Dedifferentiated amniotic fluid mesenchymal stem cell (primary cell): Measurements from ENCODE around the gene SLC48A1.

Experiments used
- DNase-seq: peaks from one replicate; pipeline ENCODE4 v3.0.0-alpha.2; 2016; ENCODE audit errors: extremely low spot score

SLC48A1 gene

DNA sequence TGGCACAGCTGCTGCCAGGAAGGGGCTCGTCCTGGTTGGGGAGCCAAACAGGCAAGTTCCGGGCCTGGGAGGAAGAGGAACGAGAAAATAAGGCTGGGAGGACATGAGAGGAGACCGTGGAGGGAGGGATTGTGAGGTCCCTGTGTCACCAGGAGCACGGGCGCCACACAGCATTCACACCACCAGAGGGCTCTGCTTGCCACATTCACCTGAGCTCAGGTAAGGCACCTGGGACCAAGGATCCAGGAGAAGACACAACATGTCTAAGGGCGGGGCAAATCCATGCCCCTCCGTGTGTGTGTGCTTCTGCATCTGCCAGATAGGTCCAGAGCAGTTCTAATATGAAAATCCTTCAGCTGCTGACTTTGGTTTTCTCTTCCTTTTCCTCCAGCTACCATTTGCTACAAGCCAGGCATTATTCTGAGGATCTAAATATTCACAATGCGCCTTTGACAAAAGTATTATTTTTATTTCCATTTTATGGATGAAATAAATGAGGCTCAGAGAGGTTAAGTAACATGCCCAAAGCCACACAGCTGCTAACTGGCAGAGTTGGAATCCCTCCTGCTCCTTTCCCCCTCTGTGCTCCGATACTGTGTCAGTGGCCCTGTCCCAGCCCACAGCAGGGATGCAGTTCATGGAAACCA is 28.9 kb upstream of the SLC48A1 start:
- no peak for DNase-seq

DNA sequence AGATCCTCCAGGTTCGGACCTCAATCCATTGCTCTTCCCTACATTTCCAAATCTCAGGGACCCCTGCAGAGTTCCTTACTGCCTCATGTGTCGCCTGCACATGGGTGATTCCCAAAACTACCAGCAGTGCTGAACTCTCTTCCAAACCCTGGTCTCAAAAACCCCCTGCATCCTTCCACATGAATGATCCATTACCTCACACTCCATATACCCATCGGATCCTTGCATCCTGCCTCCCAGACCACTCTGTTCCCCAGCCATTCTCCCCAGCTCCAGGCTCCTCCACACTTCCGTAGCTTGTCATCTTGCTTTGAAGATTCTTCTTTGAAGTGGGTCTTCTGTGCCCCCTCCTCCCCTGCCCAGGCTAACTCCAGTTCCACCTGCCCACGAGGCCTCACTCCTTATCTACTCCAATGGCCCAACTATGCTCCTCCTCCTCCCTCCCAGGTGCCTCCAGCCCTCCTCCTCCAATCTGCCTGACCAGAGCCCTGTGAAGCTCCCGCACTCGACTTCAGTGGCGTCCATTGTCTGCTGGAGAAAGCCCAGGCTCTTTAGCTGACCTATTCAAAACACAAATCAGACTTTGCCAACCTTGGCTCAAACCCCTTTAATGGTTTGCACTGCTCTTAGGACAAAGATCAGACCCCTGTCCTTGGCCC is 28.1 kb upstream of the SLC48A1 start:
- no peak for DNase-seq

DNA sequence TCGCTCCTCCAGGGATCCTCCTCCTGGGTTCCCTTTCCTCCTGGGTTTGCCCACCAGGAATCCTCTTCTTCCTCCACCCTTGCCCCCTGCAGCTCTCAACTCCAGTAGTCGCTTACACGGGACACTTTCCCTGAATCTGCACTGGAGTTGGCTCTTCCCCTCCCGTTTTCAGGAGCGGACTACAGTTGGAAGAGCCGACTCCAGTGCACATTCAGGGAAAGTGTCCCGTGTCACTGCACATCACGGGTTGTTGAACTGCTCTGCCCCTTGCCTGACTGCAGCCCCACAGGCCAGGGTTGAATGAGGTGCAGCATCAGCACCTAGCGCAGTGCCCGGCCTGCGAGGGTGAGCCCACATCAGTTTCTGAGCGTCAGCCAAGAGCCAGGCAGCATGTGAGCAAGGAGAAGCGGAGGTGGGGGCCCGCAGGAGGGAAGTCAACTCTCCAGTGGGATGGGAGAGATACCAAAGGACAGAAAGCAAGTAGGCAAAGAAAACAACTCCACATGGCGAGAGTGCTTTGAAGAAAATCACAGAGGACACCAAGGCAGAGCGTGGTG is 27.5 kb upstream of the SLC48A1 start:
- no peak for DNase-seq

DNA sequence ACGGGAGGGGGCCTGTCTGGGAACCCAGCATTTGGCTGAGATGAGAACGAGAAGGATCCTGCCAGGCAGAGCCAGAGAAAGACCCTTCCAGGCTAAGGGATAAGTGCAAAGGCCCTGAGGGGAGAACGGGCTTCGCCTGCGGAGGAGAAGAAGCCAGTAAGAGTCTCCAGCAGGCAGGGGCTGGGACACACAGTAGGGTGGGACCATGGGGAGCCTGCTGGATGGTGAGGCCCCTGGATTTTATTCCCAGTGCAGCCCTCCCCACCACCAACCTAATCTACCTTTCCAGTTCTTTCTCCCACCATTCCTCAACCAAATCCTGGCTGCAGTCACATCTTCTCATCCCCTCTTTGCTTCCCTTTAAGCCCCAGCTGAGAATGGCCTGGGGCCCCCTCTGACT is 27.0 kb upstream of the SLC48A1 start:
- DNase-seq = no peak

DNA sequence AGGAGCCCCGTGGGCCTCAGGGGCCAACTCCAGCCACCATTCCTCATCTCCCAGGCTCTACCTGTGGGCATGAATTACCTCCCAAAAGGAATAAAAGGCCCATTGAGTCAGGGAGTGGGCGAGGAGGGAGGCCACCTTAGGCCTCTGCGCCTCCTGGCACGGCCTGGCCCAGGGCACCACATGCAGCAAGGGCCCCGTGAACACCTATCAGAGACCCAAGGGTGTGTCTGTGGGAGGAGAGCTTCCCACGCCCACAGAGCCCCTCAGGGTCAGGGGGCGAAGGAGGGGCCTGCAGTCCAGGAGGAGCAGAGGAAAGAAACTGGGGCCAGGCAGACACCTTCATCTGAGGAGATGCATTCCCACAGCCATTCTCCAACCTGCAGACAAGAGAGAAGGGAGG is 26.5 kb upstream of the SLC48A1 start:
- DNase-seq = no peak

GRCh38 chr12:47747126-47747525 is 25.9 kb upstream of the SLC48A1 start:
- DNase-seq = no peak

- DNase-seq = no peak
Observed at GRCh38 chr12:47747596-47748506, 25.2 kb upstream of the SLC48A1 start.

DNA sequence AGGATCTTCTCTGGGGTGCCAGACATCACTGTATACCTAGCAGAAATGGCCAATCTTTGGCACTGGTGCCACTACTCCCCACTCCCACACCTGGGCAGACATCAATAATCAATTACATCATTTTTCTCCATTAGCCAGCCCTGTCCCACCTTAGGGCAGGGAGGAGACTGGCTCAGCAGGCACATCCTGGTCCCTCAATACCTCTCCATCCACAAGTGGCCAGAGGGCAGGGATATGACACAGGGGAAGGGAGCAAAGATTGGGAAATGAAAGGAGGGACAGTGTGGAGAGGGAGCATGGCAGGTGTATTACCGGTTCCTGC is 24.6 kb upstream of the SLC48A1 start:
- no peak for DNase-seq

DNA sequence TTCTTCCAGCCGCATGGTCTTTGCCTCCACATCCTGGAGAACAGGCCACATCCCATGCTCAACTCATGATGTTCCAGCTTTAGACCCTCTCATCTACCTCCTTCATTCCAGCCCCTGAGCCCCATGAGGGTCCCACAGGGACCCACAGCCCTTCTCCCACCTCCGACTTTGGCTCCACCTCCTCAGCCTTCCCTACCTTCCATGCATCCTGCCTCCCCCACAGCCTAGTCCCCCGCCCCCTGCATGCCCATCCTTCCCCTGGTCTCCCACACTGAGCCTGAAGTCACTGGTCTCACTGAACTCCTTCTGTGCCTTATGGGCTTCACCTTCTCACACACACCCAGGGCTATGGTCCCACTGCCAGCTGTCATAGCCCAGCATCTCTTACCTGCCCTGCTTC is 24.1 kb upstream of the SLC48A1 start:
- no peak for DNase-seq

DNA sequence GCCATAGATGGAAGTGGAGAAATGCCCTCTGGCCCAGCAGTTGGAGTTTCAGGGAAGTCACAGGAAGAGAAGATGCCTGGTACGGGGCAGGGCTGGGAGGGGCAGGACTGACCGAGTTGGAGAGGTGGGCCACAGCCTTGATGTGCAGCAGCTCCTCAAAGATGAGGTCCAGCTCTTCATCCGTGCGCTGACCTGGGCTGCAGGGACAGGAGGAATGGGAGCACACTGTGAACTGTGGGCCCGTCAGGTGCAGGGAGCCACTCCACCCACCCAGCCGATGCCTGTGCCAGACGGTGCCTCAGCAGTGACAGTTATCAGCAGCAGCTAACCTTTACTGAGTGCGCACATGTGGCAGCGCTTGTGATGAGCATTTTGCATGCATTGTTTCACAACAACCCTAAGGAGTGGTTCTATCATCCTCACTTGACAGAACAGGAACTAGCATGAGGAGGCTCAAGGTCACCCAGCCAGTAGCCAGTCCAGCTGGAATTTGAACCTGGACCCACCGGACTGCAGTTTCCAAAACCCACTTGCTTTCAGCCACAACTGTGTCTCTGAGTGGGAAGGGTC is 22.7 kb upstream of the SLC48A1 start:
- no peak for DNase-seq

- DNase-seq = no peak
Observed at GRCh38 chr12:47750916-47751470, 22.0 kb upstream of the SLC48A1 start.

- no peak for DNase-seq
Observed at GRCh38 chr12:47751561-47751960, 21.5 kb upstream of the SLC48A1 start.

- no peak for DNase-seq
Observed at GRCh38 chr12:47752121-47752520, 20.9 kb upstream of the SLC48A1 start.

GRCh38 chr12:47752552-47752951 is 20.5 kb upstream of the SLC48A1 start:
- peak; percentile 79 for DNase-seq

GRCh38 chr12:47753021-47754001 is 19.7 kb upstream of the SLC48A1 start:
- DNase-seq = no peak

GRCh38 chr12:47754126-47754525 is 18.9 kb upstream of the SLC48A1 start:
- DNase-seq = no peak

- DNase-seq = no peak
Observed at GRCh38 chr12:47754881-47755280, 18.2 kb upstream of the SLC48A1 start.

DNA sequence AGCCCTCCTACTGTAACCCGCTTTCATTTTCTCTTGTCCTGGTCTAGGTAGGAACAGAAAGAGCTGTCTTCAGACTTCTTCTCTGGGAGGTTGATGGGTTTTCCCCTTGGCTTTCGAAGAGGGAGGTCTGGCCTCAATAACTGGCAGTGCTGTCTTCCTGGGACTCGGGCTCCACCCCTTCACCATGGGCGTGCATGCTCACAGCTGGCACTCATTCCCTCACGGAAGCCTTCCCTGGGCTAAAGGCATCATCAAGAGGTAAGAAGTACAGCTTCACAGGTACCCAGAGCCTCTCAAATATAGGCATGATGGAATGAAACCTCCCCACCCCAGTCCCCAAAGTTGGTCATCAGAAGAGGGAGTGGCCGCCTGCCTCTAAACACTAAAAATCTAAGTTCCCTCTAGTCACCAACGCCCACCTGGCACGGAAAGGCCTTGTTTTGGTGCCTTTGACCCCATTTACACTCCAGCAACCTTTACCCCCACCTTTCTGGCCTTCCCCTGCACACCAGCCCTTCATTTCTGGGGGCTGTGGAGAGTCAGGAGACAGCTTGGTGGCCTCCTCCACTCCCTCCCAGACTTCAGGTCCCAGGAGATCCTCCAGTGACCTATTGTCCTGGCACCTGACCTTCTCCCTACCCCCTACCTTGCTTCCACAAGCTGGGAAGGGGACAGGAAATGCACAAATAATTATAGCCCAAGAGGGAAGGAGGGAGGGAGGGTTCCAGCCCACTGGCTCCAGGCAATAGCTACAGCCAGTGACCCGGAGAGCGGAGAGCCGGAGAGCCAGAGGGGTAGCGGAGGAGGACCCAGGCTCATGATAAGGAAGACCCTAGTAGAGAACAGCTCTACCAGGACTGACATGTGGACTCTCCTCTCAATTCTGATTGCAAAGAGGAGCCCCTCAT is 17.1 kb upstream of the SLC48A1 start:
- no peak for DNase-seq

GRCh38 chr12:47757364-47757839 is 15.6 kb upstream of the SLC48A1 start:
- DNase-seq = no peak
